MM.1S (cell line): ENCODE data around the gene IER3IP1.

Experiments used
- EZH2 ChIP-seq: fragments of 300-600 bp; sonication (generic); optimal IDR thresholded peaks from 2 replicates; pipeline ENCODE3; 2017; ENCODE audit warnings: low read depth, mild to moderate bottlenecking, antibody characterized with exemption, low read length, mixed read lengths
- TF ChIP-seq, protein P1 (sequence below): fragments of 300-600 bp; sonication (generic); IDR thresholded peaks from 2 replicates; pipeline ENCODE4 v1.5.1; 2016; ENCODE audit warnings: antibody characterized with exemption, low read length, mixed read lengths

DNA sequence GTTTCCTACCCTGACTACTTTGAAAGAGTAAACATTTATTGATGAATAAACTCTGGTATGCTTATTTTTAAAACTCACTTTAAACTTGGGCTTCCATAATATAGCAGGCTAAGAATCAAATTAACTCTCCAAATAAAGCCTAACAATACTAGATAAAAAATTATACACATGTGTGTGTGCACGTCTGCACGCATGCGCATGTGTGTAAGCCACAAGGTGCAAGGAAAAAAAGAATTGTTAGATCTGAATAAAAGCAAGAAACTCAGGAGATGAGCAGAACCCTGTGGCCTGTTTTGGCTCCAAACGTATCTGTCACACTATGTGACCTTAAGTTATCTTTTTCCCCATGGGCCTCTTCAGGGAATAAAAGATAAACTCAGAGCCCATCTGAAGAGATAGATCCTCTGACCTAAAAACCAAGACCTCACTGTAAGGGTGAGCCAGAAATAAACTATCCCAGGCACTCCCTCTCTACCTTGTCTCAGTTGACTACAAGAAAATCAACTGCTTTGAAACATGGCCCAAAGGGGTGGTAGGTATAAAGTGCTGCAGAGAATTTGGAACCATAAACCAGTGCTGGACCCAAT lies 32.2 kb downstream of the IER3IP1 start:
- TF ChIP-seq, protein P1, sequence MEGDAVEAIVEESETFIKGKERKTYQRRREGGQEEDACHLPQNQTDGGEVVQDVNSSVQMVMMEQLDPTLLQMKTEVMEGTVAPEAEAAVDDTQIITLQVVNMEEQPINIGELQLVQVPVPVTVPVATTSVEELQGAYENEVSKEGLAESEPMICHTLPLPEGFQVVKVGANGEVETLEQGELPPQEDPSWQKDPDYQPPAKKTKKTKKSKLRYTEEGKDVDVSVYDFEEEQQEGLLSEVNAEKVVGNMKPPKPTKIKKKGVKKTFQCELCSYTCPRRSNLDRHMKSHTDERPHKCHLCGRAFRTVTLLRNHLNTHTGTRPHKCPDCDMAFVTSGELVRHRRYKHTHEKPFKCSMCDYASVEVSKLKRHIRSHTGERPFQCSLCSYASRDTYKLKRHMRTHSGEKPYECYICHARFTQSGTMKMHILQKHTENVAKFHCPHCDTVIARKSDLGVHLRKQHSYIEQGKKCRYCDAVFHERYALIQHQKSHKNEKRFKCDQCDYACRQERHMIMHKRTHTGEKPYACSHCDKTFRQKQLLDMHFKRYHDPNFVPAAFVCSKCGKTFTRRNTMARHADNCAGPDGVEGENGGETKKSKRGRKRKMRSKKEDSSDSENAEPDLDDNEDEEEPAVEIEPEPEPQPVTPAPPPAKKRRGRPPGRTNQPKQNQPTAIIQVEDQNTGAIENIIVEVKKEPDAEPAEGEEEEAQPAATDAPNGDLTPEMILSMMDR: no peak
- no peak for TF ChIP-seq EZH2
